ENCODE data around the gene PRM1. TPM values are rescaled to one million over a fixed set of nuclear protein-coding genes. Genes with fewer than 3 reads are reported as not detected.
A peak's percentile ranks its signal among the peaks of the same experiment; 100 is the strongest.

The PRM1 gene
- total and polyA plus RNA-seq, 2 of the 8 experiments (the other 6 are each of a cell fraction or from before 2014, with no cell fraction given) = 0.54 to 0.82 TPM

DNA sequence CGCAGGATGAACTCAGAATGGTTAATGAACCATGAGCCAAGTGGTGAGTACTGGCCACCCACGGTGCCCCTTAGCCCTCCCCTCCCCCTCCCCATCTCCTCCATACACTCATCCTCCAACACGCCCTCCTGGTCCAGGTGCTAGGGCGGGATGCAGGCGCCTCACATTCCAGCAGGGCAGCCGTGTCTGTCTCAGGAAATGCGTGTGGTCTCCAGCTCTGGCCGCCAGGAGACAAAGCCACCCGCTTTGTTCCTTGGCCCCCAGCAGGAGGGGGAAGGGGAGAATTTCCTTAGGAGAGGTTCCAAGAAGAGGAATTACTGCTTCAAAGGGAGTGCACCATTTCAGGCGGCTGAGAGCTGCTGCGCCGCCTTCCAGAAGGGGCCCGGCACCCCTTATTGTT is 34.4 kb upstream of the PRM1 start (continued):
- TF ChIP-seq, protein P1, sequence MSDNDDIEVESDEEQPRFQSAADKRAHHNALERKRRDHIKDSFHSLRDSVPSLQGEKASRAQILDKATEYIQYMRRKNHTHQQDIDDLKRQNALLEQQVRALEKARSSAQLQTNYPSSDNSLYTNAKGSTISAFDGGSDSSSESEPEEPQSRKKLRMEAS (IDR thresholded peaks at IDR 0.05) = peak; percentile 81
- TF ChIP-seq JUND (IDR thresholded peaks at IDR 0.05; ENCODE audit: low read length) = peak; percentile 43; the same call in 1 of the 2 replicates
- TF ChIP-seq, protein P2, sequence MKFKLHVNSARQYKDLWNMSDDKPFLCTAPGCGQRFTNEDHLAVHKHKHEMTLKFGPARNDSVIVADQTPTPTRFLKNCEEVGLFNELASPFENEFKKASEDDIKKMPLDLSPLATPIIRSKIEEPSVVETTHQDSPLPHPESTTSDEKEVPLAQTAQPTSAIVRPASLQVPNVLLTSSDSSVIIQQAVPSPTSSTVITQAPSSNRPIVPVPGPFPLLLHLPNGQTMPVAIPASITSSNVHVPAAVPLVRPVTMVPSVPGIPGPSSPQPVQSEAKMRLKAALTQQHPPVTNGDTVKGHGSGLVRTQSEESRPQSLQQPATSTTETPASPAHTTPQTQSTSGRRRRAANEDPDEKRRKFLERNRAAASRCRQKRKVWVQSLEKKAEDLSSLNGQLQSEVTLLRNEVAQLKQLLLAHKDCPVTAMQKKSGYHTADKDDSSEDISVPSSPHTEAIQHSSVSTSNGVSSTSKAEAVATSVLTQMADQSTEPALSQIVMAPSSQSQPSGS (IDR thresholded peaks at IDR 0.05; ENCODE audit: low read length) = no peak
- no peak for TF ChIP-seq RXRA (IDR thresholded peaks at IDR 0.05; ENCODE audit: insufficient read depth, low read depth, low read length)
- no peak for TF ChIP-seq CHD1 (IDR thresholded peaks at IDR 0.05; ENCODE audit: low read depth, low read length)
- TF ChIP-seq TCF12 (IDR thresholded peaks at IDR 0.05; ENCODE audit: low read depth, low read length) = peak; percentile 99
- TF ChIP-seq RAD21 (IDR thresholded peaks at IDR 0.05 in 1 of 2, conservative IDR thresholded peaks at IDR 0.05 in 1 of 2; ENCODE audit: low read depth in 2 of 2, low read length in 2 of 2) = peak; percentile 23 to 55; a peak in 3 of 4 replicates
- TF ChIP-seq BCL11A (IDR thresholded peaks at IDR 0.05; ENCODE audit: low read depth in 2 of 2, low read length in 2 of 2) = no peak
- no peak for TF ChIP-seq RBBP5 (IDR thresholded peaks at IDR 0.05; ENCODE audit: borderline replicate concordance, low read depth, low read length)
- TF ChIP-seq CREB1 (IDR thresholded peaks at IDR 0.05) = 0 out of 2 replicates have a peak, but pooled peaks have one; percentile 17
- TF ChIP-seq TBP (IDR thresholded peaks at IDR 0.05; ENCODE audit: low read depth, low read length) = 0 out of 2 replicates have a peak, but pooled peaks have one; percentile 17
- TF ChIP-seq GABPA (IDR thresholded peaks at IDR 0.05; ENCODE audit: borderline replicate concordance, insufficient read depth, low read length) = no peak
- TF ChIP-seq RNF2 (IDR thresholded peaks at IDR 0.05; ENCODE audit: borderline replicate concordance, low read depth, low read length, missing control alignments, poor library complexity, severe bottlenecking) = no peak
- TF ChIP-seq EP300 (IDR thresholded peaks at IDR 0.05; ENCODE audit: borderline replicate concordance in 1 of 2, low read depth in 2 of 2, low read length in 2 of 2) = peak in 1 of 2 experiments; percentile 91; a peak in 2 of 3 replicates
- TF ChIP-seq CHD2 (IDR thresholded peaks at IDR 0.05; ENCODE audit: low read length) = peak; percentile 71
- no peak for TF ChIP-seq EZH2 (IDR thresholded peaks at IDR 0.05; ENCODE audit: low read depth, low read length, severe bottlenecking)
- TF ChIP-seq SP2 (IDR thresholded peaks at IDR 0.05; ENCODE audit: low read length) = no peak
- no peak for TF ChIP-seq CBX5 (IDR thresholded peaks at IDR 0.05; ENCODE audit: low read depth, low read length)
- TF ChIP-seq SUZ12 (IDR thresholded peaks at IDR 0.05; ENCODE audit: low read length) = no peak
- TF ChIP-seq JUN (IDR thresholded peaks at IDR 0.05; ENCODE audit: low read depth, low read length) = no peak
- no peak for TF ChIP-seq MAFK (IDR thresholded peaks at IDR 0.05; ENCODE audit: low read depth, low read length)

Data from H1 (cell line).